Right renal cortex interstitium (tissue), 3 donors: Measurements from ENCODE around the gene VPS33B. TPM values are rescaled to one million over a fixed set of nuclear protein-coding genes. Genes with fewer than 3 reads are reported as not detected.

Experiments
- DNase-seq, 3 donors: peaks; one replicate each; pipeline ENCODE4 v3.0.0-alpha.2; 2013; ENCODE audit warnings: low read depth in 3 of 3, low spot score in 2 of 3
- polyA plus RNA-seq, 3 donors: library from polyadenylated mRNA; unstranded; fragments of 120-200 nt; gene quantifications; one replicate each; pipeline ENCODE4 v1.2.1, GENCODE V29; 2013; ENCODE audit not compliant: insufficient read length in 3 of 3

VPS33B gene
- polyA plus RNA-seq, 3 donors, result 16.8 to 20.3 (median 19.3) TPM

DNA sequence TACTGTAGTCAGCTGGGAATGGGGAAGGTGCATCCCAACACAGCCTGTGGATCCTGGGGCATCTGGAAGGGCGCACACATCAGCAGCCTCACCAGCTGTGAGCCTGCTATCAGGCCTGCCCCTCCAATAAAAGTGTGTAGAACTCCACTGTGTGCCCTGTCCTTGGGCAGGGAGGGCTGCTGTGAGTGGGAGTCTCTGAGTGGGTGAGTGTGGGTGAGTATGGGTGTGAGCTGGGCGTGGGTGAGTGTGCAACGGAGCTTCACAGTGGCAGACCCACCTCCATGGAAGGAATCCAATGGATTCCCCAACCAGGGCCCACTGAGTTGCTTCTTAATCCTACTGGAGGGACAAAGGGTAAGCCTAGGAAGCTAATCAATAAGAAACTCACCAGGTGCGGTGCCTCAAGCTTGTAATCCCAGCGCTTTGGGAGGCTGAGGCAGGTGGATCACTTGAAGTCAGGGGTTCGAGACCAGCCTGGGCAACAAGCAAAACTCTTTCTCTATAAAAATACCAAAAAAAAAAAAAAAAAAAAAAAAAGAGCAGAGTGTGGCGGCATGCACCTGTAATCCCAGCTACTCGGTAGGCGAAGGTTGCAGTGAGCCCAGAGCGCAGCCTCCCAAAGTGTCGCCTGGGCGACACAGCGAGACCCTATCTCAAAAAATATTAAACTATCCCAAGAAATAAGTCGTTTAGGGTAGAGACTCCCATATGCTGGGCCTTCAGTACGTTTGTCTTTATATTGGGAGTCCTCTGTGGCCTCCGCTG lies 68.3 kb downstream of the VPS33B start:
- DNase-seq, result no peak

DNA sequence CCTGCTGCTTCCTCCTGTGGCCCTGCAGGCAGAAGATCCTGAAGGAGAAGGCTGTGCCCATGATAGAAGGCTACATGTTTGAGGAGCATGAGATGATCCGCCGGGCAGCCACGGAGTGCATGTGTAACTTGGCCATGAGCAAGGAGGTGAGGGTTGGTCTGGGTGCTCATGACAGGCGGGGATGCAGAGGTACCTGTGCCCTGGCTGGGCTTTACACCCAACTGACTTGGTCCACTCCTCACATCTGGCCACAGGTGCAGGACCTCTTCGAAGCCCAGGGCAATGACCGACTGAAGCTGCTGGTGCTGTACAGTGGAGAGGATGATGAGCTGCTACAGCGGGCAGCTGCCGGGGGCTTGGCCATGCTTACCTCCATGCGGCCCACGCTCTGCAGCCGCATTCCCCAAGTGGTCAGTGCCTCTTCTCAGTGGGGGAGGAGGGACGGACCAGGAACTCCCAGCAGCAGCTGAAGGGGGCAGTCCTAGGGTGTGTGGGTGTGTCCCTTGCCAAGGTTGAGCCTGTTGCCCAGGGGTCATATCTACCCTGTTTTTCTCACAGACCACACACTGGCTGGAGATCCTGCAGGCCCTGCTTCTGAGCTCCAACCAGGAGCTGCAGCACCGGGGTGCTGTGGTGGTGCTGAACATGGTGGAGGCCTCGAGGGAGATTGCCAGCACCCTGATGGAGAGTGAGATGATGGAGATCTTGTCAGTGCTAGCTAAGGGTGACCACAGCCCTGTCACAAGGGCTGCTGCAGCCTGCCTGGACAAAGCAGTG lies 69.3 kb downstream of the VPS33B start:
- no peak for DNase-seq

DNA sequence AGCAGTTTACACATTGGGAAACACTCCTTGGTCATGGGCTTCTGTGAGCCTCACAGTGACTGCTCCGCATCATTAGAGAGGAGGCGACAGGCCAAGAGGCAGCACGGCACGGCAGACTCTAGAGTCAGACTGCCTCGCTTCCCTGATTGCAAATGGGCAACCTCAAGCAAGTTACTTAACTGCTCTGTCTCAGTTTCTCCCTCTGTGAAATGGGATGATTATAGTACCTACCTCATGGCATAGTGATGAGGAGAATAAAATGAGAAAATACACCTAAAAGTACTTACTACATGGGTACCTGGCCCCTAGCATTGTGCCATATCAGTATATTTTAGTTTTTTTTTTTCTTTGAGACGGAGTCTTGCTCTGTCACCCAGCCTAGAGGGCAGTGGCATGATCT lies 71.7 kb downstream of the VPS33B start:
- DNase-seq, result no peak

DNA sequence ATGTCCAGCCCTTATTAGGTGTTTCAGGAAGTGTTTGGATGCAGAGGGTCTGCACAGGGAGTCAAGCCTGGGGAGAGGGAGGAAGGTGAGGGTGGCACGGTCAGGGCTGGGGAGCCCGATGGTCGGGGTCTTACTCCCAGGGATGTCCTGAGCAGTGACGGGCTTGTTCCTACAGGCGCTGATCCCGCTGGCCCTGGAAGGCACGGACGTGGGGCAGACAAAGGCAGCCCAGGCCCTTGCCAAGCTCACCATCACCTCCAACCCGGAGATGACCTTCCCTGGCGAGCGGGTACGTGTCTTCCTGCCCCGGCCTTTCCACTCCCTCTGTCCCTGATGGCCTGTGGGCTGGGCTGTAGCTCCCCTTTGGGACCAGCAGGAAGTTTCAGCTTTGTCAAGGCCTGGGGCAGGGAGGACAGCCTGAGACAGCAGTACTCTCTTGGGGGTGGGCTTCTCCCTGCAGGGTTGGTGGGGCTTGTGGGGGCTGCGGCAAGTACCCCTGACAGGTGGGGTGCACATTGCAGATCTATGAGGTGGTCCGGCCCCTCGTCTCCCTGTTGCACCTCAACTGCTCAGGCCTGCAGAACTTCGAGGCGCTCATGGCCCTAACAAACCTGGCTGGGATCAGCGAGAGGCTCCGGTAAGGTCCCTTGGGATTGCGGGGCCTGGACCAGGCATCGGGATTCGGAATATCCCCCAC lies 72.3 kb downstream of the VPS33B start:
- no peak for DNase-seq

Other genes with a start within 250 kb of the VPS33B start
- 10 to 100 TPM; 41.1 to 46.6 (median 42.1) TPM for gene FURIN, start 154.0 kb downstream of the VPS33B start, polyA plus RNA-seq
- gene FES, start 138.1 kb downstream of the VPS33B start, polyA plus RNA-seq, result 10 to 100 TPM in 2 of 3 donors, 1 to 10 TPM in 1; 9.7 to 14.1 (median 12.0) TPM
- 10 to 100 TPM; 36.0 to 40.8 (median 37.8) TPM for gene MAN2A2, start 119.3 kb downstream of the VPS33B start, polyA plus RNA-seq
- 10 to 100 TPM; 12.5 to 16.1 (median 15.9) TPM for gene HDDC3, start 90.0 kb downstream of the VPS33B start, polyA plus RNA-seq
- 10 to 100 TPM; 62.1 to 67.2 (median 65.8) TPM for gene UNC45A, start 87.3 kb downstream of the VPS33B start, polyA plus RNA-seq
- gene RCCD1, start 67.7 kb downstream of the VPS33B start, polyA plus RNA-seq, result 10 to 100 TPM; 13.0 to 16.0 (median 15.1) TPM
- gene PRC1, start 28.1 kb downstream of the VPS33B start, polyA plus RNA-seq, result 10 to 100 TPM; 75.6 to 95.3 (median 84.5) TPM
- gene SV2B, start 77.7 kb upstream of the VPS33B start, polyA plus RNA-seq, result 1 to 10 TPM in 1 of 3 donors, under 1 TPM in 2; 0.74 to 1.2 (median 0.86) TPM